ENCODE measurements around the gene NUP133.
"Not testable (repeated sequence)": the region's sequence is repeated elsewhere in the genome, so short reads cannot be mapped to it uniquely, and the experiment has no call there.

Gene NUP133

DNA sequence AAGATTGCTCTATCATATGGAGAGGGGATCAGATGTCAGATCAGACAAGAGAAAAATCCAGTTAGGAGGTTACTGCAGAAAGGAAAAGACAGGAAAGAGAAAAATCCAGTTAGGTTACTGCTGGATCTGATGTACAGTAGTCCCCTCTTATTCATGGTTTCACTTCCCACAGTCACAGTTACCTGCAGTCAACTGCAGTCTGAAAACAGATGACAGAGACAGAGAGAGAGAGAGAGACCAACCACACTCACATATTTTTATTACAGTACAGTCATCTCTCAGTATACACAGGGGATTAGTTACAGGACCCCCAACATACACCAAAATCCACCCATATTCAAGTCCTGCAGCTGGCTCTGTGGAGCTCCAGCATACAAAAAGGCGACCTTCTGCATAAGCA, 29.3 kb downstream of the NUP133 start:
- Histone ChIP-seq H3K9me3 (no peaks in the 10 kb centered on the region), H3K4me1 (no peaks in the 10 kb centered on the region), H3K4me3 (ENCODE audit: low read depth, low read length) (no peak overlapping the region), H3K36me3 (peaks cover 60% of the 10 kb centered on the region), H3K27me3 (no peaks in the 10 kb centered on the region)
- TF ChIP-seq CTCF (IDR thresholded peaks at IDR 0.05; ENCODE audit: low read depth, low read length), result no peak
- no peak for DNase-seq

DNA sequence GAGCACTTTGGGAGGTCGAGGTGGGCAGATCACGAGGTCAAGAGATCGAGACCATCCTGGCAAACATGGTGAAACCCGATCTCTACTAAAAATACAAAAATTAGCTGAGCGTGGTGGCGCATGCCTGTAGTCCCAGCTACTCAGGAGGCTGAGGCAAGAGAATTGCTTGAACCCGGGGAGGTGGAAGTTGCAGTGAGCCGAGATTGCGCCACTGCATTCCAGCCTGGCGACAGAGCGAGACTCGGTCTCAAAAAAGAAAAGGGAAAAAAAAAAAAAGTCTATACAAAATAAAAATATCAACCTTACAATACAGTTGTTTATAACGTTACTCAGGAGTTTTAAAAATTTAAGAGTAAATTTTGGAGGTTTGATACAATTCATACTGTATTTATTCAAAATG, 32.3 kb downstream of the NUP133 start:
- not testable (repeated sequence) for H3K9me3 ChIP-seq; DNase-seq; H3K27me3 ChIP-seq; H3K4me1 ChIP-seq; H3K4me3 ChIP-seq (ENCODE audit: low read depth, low read length)
- H3K36me3 ChIP-seq, result peaks cover 49% of the 10 kb centered on the region

DNA sequence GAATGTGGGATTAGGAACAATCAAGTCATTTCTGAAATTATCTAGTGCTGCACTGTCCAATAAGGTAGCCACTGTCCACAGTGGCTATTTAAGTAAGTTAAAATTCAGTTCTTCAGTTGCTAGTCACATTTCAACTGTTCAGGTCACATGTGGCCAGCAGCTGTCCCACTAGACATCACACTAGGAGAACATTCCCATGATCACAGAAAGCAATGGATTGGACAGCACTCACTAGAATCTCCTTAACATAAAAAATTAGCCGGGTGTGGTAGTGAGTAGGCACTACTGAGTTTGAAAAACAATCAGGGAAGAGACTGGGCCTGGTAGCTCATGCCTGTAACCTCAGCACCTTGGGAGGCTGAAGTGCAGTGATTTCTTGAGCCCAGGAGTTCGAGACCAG, 33.6 kb downstream of the NUP133 start:
- Histone ChIP-seq H3K4me1 (no peaks in the 10 kb centered on the region), H3K4me3 (ENCODE audit: low read depth, low read length) (no peak overlapping the region), H3K9me3 (no peaks in the 10 kb centered on the region), H3K27me3 (no peaks in the 10 kb centered on the region), H3K36me3 (peaks cover 52% of the 10 kb centered on the region)
- DNase-seq, result no peak
- TF ChIP-seq CTCF (IDR thresholded peaks at IDR 0.05; ENCODE audit: low read depth, low read length), result no peak

DNA sequence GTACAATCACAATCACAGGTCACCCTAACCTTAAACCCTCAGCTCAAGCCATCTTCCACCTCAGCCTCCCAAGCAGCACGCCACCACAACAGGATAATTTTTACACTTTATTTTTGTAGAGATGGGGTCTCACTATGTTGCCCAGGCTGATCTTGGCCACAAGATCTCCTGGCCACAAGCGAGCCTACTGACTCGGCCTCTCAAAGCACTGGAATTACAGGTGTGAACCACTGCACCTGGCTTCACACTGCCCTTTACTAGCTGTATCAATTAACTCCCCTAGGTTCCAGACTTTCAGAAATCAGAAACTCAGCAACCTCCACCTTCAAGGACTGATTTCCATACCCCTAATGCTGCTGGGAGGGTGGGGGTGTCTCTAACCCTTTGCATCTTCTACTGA, 37.0 kb downstream of the NUP133 start:
- Histone ChIP-seq H3K4me3 (ENCODE audit: low read depth, low read length) (no peak overlapping the region), H3K36me3 (peaks cover 65% of the 10 kb centered on the region), H3K9me3 (no peaks in the 10 kb centered on the region), H3K27me3 (no peaks in the 10 kb centered on the region), H3K4me1 (no peaks in the 10 kb centered on the region)
- DNase-seq, result no peak
- no peak for TF ChIP-seq CTCF (IDR thresholded peaks at IDR 0.05; ENCODE audit: low read depth, low read length)

- no peak for TF ChIP-seq CTCF (IDR thresholded peaks at IDR 0.05; ENCODE audit: low read depth, low read length)
- no peak for DNase-seq
- peaks cover 65% of the 10 kb centered on the region for H3K36me3 ChIP-seq
- H3K9me3 ChIP-seq, result no peaks in the 10 kb centered on the region
- H3K27me3 ChIP-seq, result no peaks in the 10 kb centered on the region
- no peaks in the 10 kb centered on the region for H3K4me1 ChIP-seq
- no peak overlapping the region for H3K4me3 ChIP-seq (ENCODE audit: low read depth, low read length)
These were observed 37.6 kb downstream of the NUP133 start for GRCh38 chr1:229470406-229471043.

DNA sequence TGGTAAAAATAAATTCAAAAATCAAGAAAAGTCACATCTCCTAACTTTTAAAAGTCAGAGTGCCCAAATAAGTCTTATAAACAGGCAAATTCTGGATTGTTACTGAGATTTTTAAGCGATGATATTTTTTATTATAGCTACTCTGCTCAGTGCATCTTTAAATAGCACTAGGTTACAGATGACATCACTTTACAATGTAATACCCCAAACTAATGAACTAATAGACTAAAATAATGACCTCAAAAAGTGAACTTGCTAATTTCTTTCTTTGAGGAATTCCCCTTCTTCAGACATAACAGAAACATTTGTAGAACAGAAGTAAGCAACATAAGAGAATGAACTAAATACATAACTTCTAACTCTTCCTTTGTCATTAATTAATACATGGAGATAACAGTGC, 41.3 kb downstream of the NUP133 start:
- TF ChIP-seq CTCF (IDR thresholded peaks at IDR 0.05; ENCODE audit: low read depth, low read length), result no peak
- Histone ChIP-seq H3K36me3 (peaks cover 72% of the 10 kb centered on the region), H3K27me3 (no peaks in the 10 kb centered on the region), H3K4me3 (ENCODE audit: low read depth, low read length) (no peak overlapping the region), H3K4me1 (no peaks in the 10 kb centered on the region), H3K9me3 (no peaks in the 10 kb centered on the region)
- no peak for DNase-seq

DNA sequence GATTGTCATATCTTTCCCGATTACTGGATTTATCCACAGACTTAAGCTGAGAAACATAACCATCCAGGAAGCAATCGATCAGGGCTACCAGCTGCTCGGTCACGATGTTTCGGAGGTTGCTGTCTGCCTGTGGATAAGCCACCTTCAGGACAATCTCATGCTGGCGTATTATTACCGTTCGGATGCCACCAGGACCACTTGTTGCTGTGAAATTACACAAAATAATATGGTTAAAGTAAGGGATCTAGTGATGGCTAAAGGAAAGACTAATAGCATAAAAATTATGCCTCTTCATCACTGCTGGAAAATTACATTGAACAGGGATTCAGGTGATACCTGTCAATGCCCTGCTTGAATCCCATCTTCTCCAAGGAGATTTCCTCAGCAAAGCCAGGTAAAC, 43.5 kb downstream of the NUP133 start:
- DNase-seq, result no peak
- TF ChIP-seq CTCF (IDR thresholded peaks at IDR 0.05; ENCODE audit: low read depth, low read length), result no peak
- Histone ChIP-seq H3K4me3 (ENCODE audit: low read depth, low read length) (no peak overlapping the region), H3K36me3 (peaks cover 80% of the 10 kb centered on the region), H3K27me3 (no peaks in the 10 kb centered on the region), H3K4me1 (no peaks in the 10 kb centered on the region), H3K9me3 (no peaks in the 10 kb centered on the region)
